Mesenchymal stem cell (in vitro differentiated cells and primary cell): ENCODE data around the gene LRP1B.
A peak's percentile ranks its signal among the peaks of the same experiment; 100 is the strongest.

Experiments
- DNase-seq: peaks from one replicate; pipeline ENCODE4 v3.0.0-alpha.2; 2013
- H2AFZ ChIP-seq: one replicate; pipeline ENCODE4 v1.6.1; 2013; ENCODE audit warnings: low read depth, mild to moderate bottlenecking, control low read depth, inconsistent platforms, low read length, moderate library complexity
- H2AK5ac ChIP-seq: 2 replicates; pipeline ENCODE4 v1.6.1; 2013; ENCODE audit warnings: low read length, moderate library complexity, mild to moderate bottlenecking, inconsistent platforms; ENCODE audit not compliant: severe bottlenecking
- H2BK120ac ChIP-seq: one replicate; pipeline ENCODE4 v1.6.1; 2013; ENCODE audit warnings: low read depth, mild to moderate bottlenecking, inconsistent platforms, low read length, moderate library complexity
- H2BK12ac ChIP-seq, 2 experiments: one replicate each; pipeline ENCODE4 v1.6.1; 2013; ENCODE audit warnings: inconsistent platforms in 2 of 2, low read length in 2 of 2, mild to moderate bottlenecking in 2 of 2, moderate library complexity in 2 of 2, control low read depth in 1 of 2
- H2BK15ac ChIP-seq: one replicate; pipeline ENCODE4 v1.6.1; 2013; ENCODE audit warnings: mild to moderate bottlenecking, low read depth, inconsistent platforms; ENCODE audit not compliant: poor library complexity, severe bottlenecking
- H2BK5ac ChIP-seq: 2 replicates; pipeline ENCODE4 v1.6.1; 2013; ENCODE audit warnings: low read depth, mild to moderate bottlenecking, low read length, control low read depth, inconsistent platforms; ENCODE audit not compliant: poor library complexity, severe bottlenecking
- H3K14ac ChIP-seq, 2 experiments: one replicate each; pipeline ENCODE4 v1.6.1; 2013; ENCODE audit warnings: inconsistent platforms in 2 of 2, low read length in 2 of 2, control low read depth in 1 of 2, mild to moderate bottlenecking in 1 of 2, moderate library complexity in 1 of 2
- H3K18ac ChIP-seq, 2 experiments: one replicate each; pipeline ENCODE4 v1.6.1; 2013; ENCODE audit warnings: inconsistent platforms in 2 of 2, low read length in 2 of 2, control low read depth in 1 of 2, low read depth in 1 of 2, mild to moderate bottlenecking in 1 of 2
- H3K23ac ChIP-seq, 2 experiments: one replicate each; pipeline ENCODE4 v1.6.1; 2013; ENCODE audit warnings: inconsistent platforms in 2 of 2, low read length in 2 of 2, mild to moderate bottlenecking in 2 of 2, moderate library complexity in 2 of 2, control low read depth in 1 of 2
- H3K27ac ChIP-seq: 2 replicates; pipeline ENCODE4 v1.5.1; 2013; ENCODE audit warnings: mild to moderate bottlenecking, moderate library complexity, low read length, control low read depth, inconsistent platforms; ENCODE audit not compliant: poor library complexity, severe bottlenecking
- H3K27me3 ChIP-seq, 2 experiments: 2 replicates each; pipeline versions ENCODE4 v1.6.1 to v1.7.0; 2013; ENCODE audit warnings: low read length in 2 of 2, mild to moderate bottlenecking in 2 of 2, moderate library complexity in 2 of 2, control low read depth in 1 of 2, inconsistent platforms in 1 of 2; ENCODE audit not compliant: control insufficient read depth in 1 of 2, insufficient read depth in 1 of 2
- H3K36me3 ChIP-seq, 2 experiments: 2 replicates each; pipeline versions ENCODE4 v1.6.1 to v1.7.0; 2013; ENCODE audit warnings: low read length in 2 of 2, control low read depth in 1 of 2, inconsistent platforms in 1 of 2, low read depth in 1 of 2, mild to moderate bottlenecking in 1 of 2; ENCODE audit not compliant: insufficient read depth in 2 of 2, control insufficient read depth in 1 of 2
- H3K4ac ChIP-seq, 2 experiments: one replicate each; pipeline ENCODE4 v1.6.1; 2013; ENCODE audit warnings: inconsistent platforms in 2 of 2, low read length in 2 of 2, mild to moderate bottlenecking in 2 of 2, moderate library complexity in 2 of 2, control low read depth in 1 of 2, low read depth in 1 of 2
- H3K4me1 ChIP-seq: 2 replicates; pipeline ENCODE4 v1.6.1; 2013; ENCODE audit warnings: low read depth, low read length, control low read depth; ENCODE audit not compliant: control insufficient read depth, insufficient read depth
- H3K4me2 ChIP-seq: 2 replicates; pipeline ENCODE4 v1.6.1; 2013; ENCODE audit warnings: low read length, mild to moderate bottlenecking, inconsistent platforms; ENCODE audit not compliant: poor library complexity, severe bottlenecking
- H3K4me3 ChIP-seq, 2 experiments: 2 replicates each; pipeline versions ENCODE4 v1.5.1 to v1.7.0; 2013; ENCODE audit warnings: low read length in 2 of 2, mild to moderate bottlenecking in 2 of 2, control low read depth in 1 of 2, low read depth in 1 of 2; ENCODE audit not compliant: insufficient read depth in 1 of 2
- H3K79me1 ChIP-seq: replicated peaks from 2 replicates; pipeline ENCODE4 v1.6.1; 2013; ENCODE audit warnings: mild to moderate bottlenecking, control low read depth, low read length, inconsistent platforms; ENCODE audit not compliant: poor library complexity, severe bottlenecking
- H3K9ac ChIP-seq: 2 replicates; pipeline ENCODE4 v1.7.0; 2013; ENCODE audit warnings: mild to moderate bottlenecking, low read length, moderate library complexity
- H3K9me3 ChIP-seq: 2 replicates; pipeline ENCODE4 v1.7.0; 2013; ENCODE audit warnings: mild to moderate bottlenecking, low read length; ENCODE audit not compliant: control insufficient read depth
- H4K8ac ChIP-seq: one replicate; pipeline ENCODE4 v1.6.1; 2013; ENCODE audit warnings: inconsistent platforms, mild to moderate bottlenecking, low read length, moderate library complexity
- H4K91ac ChIP-seq: one replicate; pipeline ENCODE4 v1.6.1; 2013; ENCODE audit warnings: mild to moderate bottlenecking, low read length, inconsistent platforms
- WGBS: methylation state at CpG from one replicate; pipeline ENCODE4 v1.1.7; 2013; ENCODE audit warnings: mixed read lengths; 5-methylcytosine and 5-hydroxymethylcytosine counted together

LRP1B gene

GRCh38 chr2:141062031-141062430 is 1068.8 kb downstream of the LRP1B start:
- Histone ChIP-seq H4K8ac (no peak overlapping the region), H3K9me3 (no peaks in the 10 kb centered on the region), H3K27ac (no peak overlapping the region), H2BK15ac (no peak overlapping the region), H3K9ac (no peak overlapping the region), H3K18ac (no peak overlapping the region), H3K4me2 (no peak overlapping the region), H3K23ac (no peak overlapping the region), H2AK5ac (no peak overlapping the region), H3K79me1 (no peaks in the 10 kb centered on the region), H2BK5ac (no peak overlapping the region), H3K27me3 (no peaks in the 10 kb centered on the region), H3K4me3 (no peak overlapping the region), H3K4ac (no peak overlapping the region), H2BK12ac (peak overlapping the region in 1 of 2 experiments; percentile 18), H2BK120ac (no peak overlapping the region), H3K4me1 (no peaks in the 10 kb centered on the region), H2AFZ (no peak overlapping the region), H3K14ac (no peak overlapping the region), H3K36me3 (no peaks in the 10 kb centered on the region), H4K91ac (no peak overlapping the region)
- DNase-seq: no peak
- WGBS: no CpG with 5 or more reads among the region's 4 CpGs

- H3K27ac ChIP-seq: no peak overlapping the region
- H2BK15ac ChIP-seq: no peak overlapping the region
- H3K4me1 ChIP-seq: no peaks in the 10 kb centered on the region
- no peak overlapping the region for H2BK5ac ChIP-seq
- no peak overlapping the region for H3K23ac ChIP-seq
- H3K4me2 ChIP-seq: no peak overlapping the region
- no peak overlapping the region for H3K9ac ChIP-seq
- H4K8ac ChIP-seq: no peak overlapping the region
- no peak overlapping the region for H2AK5ac ChIP-seq
- no peak for DNase-seq
- no peaks in the 10 kb centered on the region for H3K79me1 ChIP-seq
- H4K91ac ChIP-seq: no peak overlapping the region
- no peak overlapping the region for H3K4ac ChIP-seq
- no peaks in the 10 kb centered on the region for H3K9me3 ChIP-seq
- no peak overlapping the region for H2BK120ac ChIP-seq
- H3K4me3 ChIP-seq: no peak overlapping the region
- no peaks in the 10 kb centered on the region for H3K36me3 ChIP-seq
- H2BK12ac ChIP-seq: no peak overlapping the region
- 88% methylated on average over 4 of the region's 4 CpGs for WGBS
- no peak overlapping the region for H2AFZ ChIP-seq
- no peak overlapping the region for H3K18ac ChIP-seq
- no peaks in the 10 kb centered on the region for H3K27me3 ChIP-seq
- no peak overlapping the region for H3K14ac ChIP-seq
These were observed 1072.3 kb downstream of the LRP1B start for GRCh38 chr2:141058556-141058955.

GRCh38 chr2:141055531-141055930 is 1075.3 kb downstream of the LRP1B start:
- no peak overlapping the region for H2BK120ac ChIP-seq
- H2BK5ac ChIP-seq: no peak overlapping the region
- no peaks in the 10 kb centered on the region for H3K79me1 ChIP-seq
- H2BK15ac ChIP-seq: no peak overlapping the region
- no peak overlapping the region for H2BK12ac ChIP-seq
- H3K14ac ChIP-seq: no peak overlapping the region
- H3K23ac ChIP-seq: no peak overlapping the region
- H2AFZ ChIP-seq: no peak overlapping the region
- peak; percentile 61 for DNase-seq
- H3K27me3 ChIP-seq: no peaks in the 10 kb centered on the region
- H3K9me3 ChIP-seq: no peaks in the 10 kb centered on the region
- 56% methylated on average over 1 of the region's 1 CpG for WGBS
- H4K8ac ChIP-seq: no peak overlapping the region
- H4K91ac ChIP-seq: no peak overlapping the region
- no peak overlapping the region for H3K18ac ChIP-seq
- H2AK5ac ChIP-seq: no peak overlapping the region
- H3K27ac ChIP-seq: no peak overlapping the region
- H3K36me3 ChIP-seq: no peaks in the 10 kb centered on the region
- H3K4me2 ChIP-seq: no peak overlapping the region
- no peaks in the 10 kb centered on the region for H3K4me1 ChIP-seq
- H3K4ac ChIP-seq: no peak overlapping the region
- no peak overlapping the region for H3K4me3 ChIP-seq
- no peak overlapping the region for H3K9ac ChIP-seq

GRCh38 chr2:141048951-141049350 is 1081.9 kb downstream of the LRP1B start:
- Histone ChIP-seq H3K27ac (no peak overlapping the region), H2BK15ac (no peak overlapping the region), H3K9me3 (no peaks in the 10 kb centered on the region), H3K18ac (no peak overlapping the region), H3K27me3 (no peaks in the 10 kb centered on the region), H3K4me1 (no peaks in the 10 kb centered on the region), H3K14ac (no peak overlapping the region), H3K79me1 (no peaks in the 10 kb centered on the region), H3K36me3 (no peaks in the 10 kb centered on the region), H3K4me2 (no peak overlapping the region), H2AFZ (no peak overlapping the region), H4K91ac (no peak overlapping the region), H2BK12ac (no peak overlapping the region), H3K4ac (no peak overlapping the region), H2BK120ac (no peak overlapping the region), H2AK5ac (no peak overlapping the region), H2BK5ac (no peak overlapping the region), H3K23ac (no peak overlapping the region), H4K8ac (no peak overlapping the region), H3K4me3 (no peak overlapping the region), H3K9ac (no peak overlapping the region)
- 95% methylated on average over 6 of the region's 6 CpGs for WGBS
- DNase-seq: no peak
